ENCODE measurements around the gene OR5H6.
"Not testable (repeated sequence)": the region's sequence is repeated elsewhere in the genome, so short reads cannot be mapped to it uniquely, and the experiment has no call there.

The OR5H6 gene

GRCh38 chr3:98263944-98264343, at the start of gene OR5H6:
OR5H6 (plus strand) TSS chr3:98264244; CDS start chr3:98264333, 89 bp downstream.
- DNase-seq: no peak

GRCh38 chr3:98215051-98215450, 49.0 kb upstream of the OR5H6 start:
- no peak for DNase-seq

GRCh38 chr3:98223907-98224672, 40.0 kb upstream of the OR5H6 start:
- DNase-seq: no peak

GRCh38 chr3:98232489-98232888, 31.6 kb upstream of the OR5H6 start:
- no peak for DNase-seq

- DNase-seq: no peak
Observed at GRCh38 chr3:98233468-98233867, 30.6 kb upstream of the OR5H6 start.

GRCh38 chr3:98240131-98240530, 23.9 kb upstream of the OR5H6 start:
- DNase-seq: no peak

GRCh38 chr3:98242155-98242554, 21.9 kb upstream of the OR5H6 start:
- no peak for DNase-seq

GRCh38 chr3:98243843-98244242, 20.2 kb upstream of the OR5H6 start:
- no peak for DNase-seq

GRCh38 chr3:98246142-98246541, 17.9 kb upstream of the OR5H6 start:
- no peak for DNase-seq

GRCh38 chr3:98256026-98256425, 8.0 kb upstream of the OR5H6 start:
- DNase-seq: not testable (repeated sequence)

GRCh38 chr3:98259707-98260106, 4.3 kb upstream of the OR5H6 start:
- no peak for DNase-seq

GRCh38 chr3:98262046-98262445, 2.0 kb upstream of the OR5H6 start:
- no peak for DNase-seq

- DNase-seq: no peak
Observed at GRCh38 chr3:98269846-98270245, 5.8 kb downstream of the OR5H6 start.

GRCh38 chr3:98272126-98272525, 8.1 kb downstream of the OR5H6 start:
- DNase-seq: no peak

GRCh38 chr3:98274914-98275313, 10.9 kb downstream of the OR5H6 start:
- DNase-seq: no peak

- DNase-seq: no peak
Observed at GRCh38 chr3:98282205-98282604, 18.2 kb downstream of the OR5H6 start, which contains the start of gene OR5H2. OR5H2 (plus strand) TSS chr3:98282505; CDS start chr3:98282903, 398 bp downstream.

- no peak for DNase-seq
Observed at GRCh38 chr3:98290916-98291315, 26.9 kb downstream of the OR5H6 start.

GRCh38 chr3:98291332-98291957, 27.4 kb downstream of the OR5H6 start:
- DNase-seq: no peak
